Measurements from ENCODE around the gene SH3PXD2A. TPM values are rescaled to one million over a fixed set of nuclear protein-coding genes. Genes with fewer than 3 reads are reported as not detected.

Gene SH3PXD2A
- total and polyA plus RNA-seq, 2 donors (not counting 1 experiment from before 2014, with no cell fraction given), result 3.2 to 33.5 TPM

DNA sequence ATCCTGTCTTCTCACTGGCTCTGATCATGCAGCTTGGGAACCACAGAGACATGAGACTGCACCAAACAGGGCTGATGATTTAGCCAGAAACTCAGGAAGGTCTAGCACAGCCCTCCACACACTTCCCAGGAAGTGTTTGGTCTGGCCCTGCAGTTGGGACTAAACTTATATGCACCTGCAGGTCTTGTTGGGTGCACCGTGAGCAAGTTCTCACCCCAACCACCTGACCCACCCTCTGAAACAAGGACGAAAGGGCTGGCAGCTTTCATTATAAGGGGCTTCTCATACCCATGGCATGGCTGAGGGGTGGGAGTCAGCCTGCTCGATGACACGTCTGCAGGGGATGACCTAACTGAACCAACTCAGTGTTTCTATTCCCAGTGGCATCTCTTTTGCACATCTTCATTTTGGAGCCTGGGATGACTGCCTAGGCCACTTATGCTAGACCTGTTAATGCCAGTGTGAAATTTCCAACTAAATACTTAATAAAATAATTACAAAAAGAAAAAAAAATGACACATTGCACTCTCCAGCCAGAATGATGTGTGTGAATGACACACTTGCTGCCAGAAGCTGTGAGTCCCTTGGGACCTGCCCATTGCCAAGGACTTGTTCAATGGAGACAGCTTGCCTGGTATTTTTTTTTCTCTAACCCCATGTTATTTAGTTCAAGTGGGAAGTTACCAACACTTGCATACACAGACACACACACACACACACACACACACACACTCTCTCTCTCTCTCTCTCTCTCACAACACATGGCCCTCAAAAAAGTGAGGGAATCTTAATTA lies 259.2 kb downstream of the SH3PXD2A start:
- no peaks in the 10 kb centered on the region for H3K4me1 ChIP-seq (ENCODE audit: control insufficient read depth in 2 of 2, insufficient read depth in 2 of 2, low read length in 2 of 2)
- CTCF ChIA-PET, result interaction anchor here (0.6 to 5.8 kb wide), 5 partner anchors 8 to 346 kb away, joined by 3 to 35 read pairs (median 3); no protein-coding TSS in a partner anchor

More for the DNA sequence above, 259.2 kb downstream of the SH3PXD2A start:
- Mint-ChIP-seq H3K9me3 (ENCODE audit: insufficient read depth) (no peaks in the 10 kb centered on the region), H3K4me3 (no peak overlapping the region), H3K27ac (no peak overlapping the region), H3K27me3 (no peaks in the 10 kb centered on the region), H3K4me1 (no peaks in the 10 kb centered on the region)
- H3K9me3 ChIP-seq (ENCODE audit: control extremely low read depth in 1 of 3, control insufficient read depth in 2 of 3, insufficient read depth in 1 of 3, low read length in 2 of 3), result no peaks in the 10 kb centered on the region
- DNase-seq (no peak), ATAC-seq (ENCODE audit: low read depth) (no peak)
- H3K27me3 ChIP-seq (replicated peaks in 1 of 4; ENCODE audit: control extremely low read depth in 1 of 4, control insufficient read depth in 3 of 4, insufficient read depth in 4 of 4, low read length in 3 of 4), result no peaks in the 10 kb centered on the region
- no peak overlapping the region for H3K9ac ChIP-seq (ENCODE audit: low read length)
- H3K79me2 ChIP-seq (ENCODE audit: control insufficient read depth, insufficient read depth, low read length), result no peaks in the 10 kb centered on the region
- TF ChIP-seq EZH2 (IDR thresholded peaks at IDR 0.05; ENCODE audit: borderline replicate concordance, insufficient read depth, low read depth, low read length, poor library complexity, severe bottlenecking), result no peak
- TF ChIP-seq, protein P1, sequence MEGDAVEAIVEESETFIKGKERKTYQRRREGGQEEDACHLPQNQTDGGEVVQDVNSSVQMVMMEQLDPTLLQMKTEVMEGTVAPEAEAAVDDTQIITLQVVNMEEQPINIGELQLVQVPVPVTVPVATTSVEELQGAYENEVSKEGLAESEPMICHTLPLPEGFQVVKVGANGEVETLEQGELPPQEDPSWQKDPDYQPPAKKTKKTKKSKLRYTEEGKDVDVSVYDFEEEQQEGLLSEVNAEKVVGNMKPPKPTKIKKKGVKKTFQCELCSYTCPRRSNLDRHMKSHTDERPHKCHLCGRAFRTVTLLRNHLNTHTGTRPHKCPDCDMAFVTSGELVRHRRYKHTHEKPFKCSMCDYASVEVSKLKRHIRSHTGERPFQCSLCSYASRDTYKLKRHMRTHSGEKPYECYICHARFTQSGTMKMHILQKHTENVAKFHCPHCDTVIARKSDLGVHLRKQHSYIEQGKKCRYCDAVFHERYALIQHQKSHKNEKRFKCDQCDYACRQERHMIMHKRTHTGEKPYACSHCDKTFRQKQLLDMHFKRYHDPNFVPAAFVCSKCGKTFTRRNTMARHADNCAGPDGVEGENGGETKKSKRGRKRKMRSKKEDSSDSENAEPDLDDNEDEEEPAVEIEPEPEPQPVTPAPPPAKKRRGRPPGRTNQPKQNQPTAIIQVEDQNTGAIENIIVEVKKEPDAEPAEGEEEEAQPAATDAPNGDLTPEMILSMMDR (IDR thresholded peaks at IDR 0.05), result no peak
- POLR2A ChIA-PET, result no interaction called here
- 86% methylated on average over 1 of the region's 4 CpGs for WGBS (ENCODE audit: insufficient coverage)
- no peaks in the 10 kb centered on the region for H4K20me1 ChIP-seq (ENCODE audit: control insufficient read depth, insufficient read depth, low read length, poor library complexity, severe bottlenecking)
- no peak overlapping the region for H3K27ac ChIP-seq (ENCODE audit: low read length in 2 of 2)
- H2AFZ ChIP-seq (ENCODE audit: insufficient read depth, low read depth, low read length, poor library complexity, severe bottlenecking), result no peak overlapping the region
- intact Hi-C loops (cut with micrococcal nuclease), result no loop called here
- H3K36me3 ChIP-seq (replicated peaks in 1 of 2; ENCODE audit: control extremely low read depth in 1 of 2, control insufficient read depth in 1 of 2, extremely low read depth in 1 of 2, insufficient read depth in 2 of 2, low read length in 1 of 2), result no peaks in the 10 kb centered on the region
- no peak overlapping the region for H3K4me2 ChIP-seq (replicated peaks; ENCODE audit: low read depth, low read length, poor library complexity, severe bottlenecking)
- no peak overlapping the region for H3K4me3 ChIP-seq (ENCODE audit: control extremely low read depth in 1 of 5, extremely low read depth in 1 of 5, insufficient read depth in 1 of 5, low read depth in 2 of 5, low read length in 4 of 5)
